ENCODE results near the gene VGF.

DNA sequence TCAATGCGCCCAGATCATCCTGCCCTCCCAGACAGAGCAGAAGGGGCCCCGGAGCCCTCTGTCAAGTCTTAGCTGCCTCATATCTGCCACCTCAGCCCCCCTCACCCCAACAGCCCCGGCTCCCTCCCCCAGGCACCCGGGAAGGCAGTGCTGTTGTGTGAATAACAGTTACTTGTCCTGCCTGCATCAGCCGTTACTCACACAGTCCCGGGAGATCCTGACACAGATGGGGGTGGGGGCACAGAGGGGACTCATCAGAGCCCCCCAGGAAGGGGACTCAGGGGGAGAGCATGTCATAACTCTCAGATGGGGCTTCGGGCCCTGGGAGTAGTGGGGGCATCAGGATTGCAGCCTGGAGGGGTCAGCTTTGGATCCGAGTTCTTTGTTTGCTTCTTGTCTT lies 50.9 kb downstream of the VGF start:
- TF ChIP-seq, protein P1, sequence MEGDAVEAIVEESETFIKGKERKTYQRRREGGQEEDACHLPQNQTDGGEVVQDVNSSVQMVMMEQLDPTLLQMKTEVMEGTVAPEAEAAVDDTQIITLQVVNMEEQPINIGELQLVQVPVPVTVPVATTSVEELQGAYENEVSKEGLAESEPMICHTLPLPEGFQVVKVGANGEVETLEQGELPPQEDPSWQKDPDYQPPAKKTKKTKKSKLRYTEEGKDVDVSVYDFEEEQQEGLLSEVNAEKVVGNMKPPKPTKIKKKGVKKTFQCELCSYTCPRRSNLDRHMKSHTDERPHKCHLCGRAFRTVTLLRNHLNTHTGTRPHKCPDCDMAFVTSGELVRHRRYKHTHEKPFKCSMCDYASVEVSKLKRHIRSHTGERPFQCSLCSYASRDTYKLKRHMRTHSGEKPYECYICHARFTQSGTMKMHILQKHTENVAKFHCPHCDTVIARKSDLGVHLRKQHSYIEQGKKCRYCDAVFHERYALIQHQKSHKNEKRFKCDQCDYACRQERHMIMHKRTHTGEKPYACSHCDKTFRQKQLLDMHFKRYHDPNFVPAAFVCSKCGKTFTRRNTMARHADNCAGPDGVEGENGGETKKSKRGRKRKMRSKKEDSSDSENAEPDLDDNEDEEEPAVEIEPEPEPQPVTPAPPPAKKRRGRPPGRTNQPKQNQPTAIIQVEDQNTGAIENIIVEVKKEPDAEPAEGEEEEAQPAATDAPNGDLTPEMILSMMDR (IDR thresholded peaks at IDR 0.05): no peak
- no peak for TF ChIP-seq ZFX (IDR thresholded peaks at IDR 0.05; ENCODE audit: borderline replicate concordance)
